SK-N-SH (cell line): ENCODE measurements around the gene SSB.

Source experiments
- GABPA ChIP-seq: IDR thresholded peaks from 2 replicates; pipeline ENCODE4 v1.4.0; 2012; ENCODE audit warnings: low read depth, mild to moderate bottlenecking
- POLR2AphosphoS5 ChIP-seq: IDR thresholded peaks from 2 replicates; pipeline ENCODE4 v1.6.1; 2012; ENCODE audit warnings: low read depth, low read length
- RAD21 ChIP-seq: IDR thresholded peaks from 2 replicates; pipeline ENCODE4 v1.6.1; 2012; ENCODE audit warnings: mild to moderate bottlenecking, low read length
- ZBTB33 ChIP-seq: IDR thresholded peaks from 2 replicates; pipeline ENCODE4 v1.4.0; 2012; ENCODE audit warnings: low read depth, borderline replicate concordance
- TF ChIP-seq, protein P1 (sequence below): IDR thresholded peaks from 2 replicates; pipeline ENCODE4 v1.4.0; 2012; ENCODE audit warnings: low read depth
- TF ChIP-seq, protein P2 (sequence below): fragments of 200-600 bp; sonication (generic); IDR thresholded peaks from 2 replicates; pipeline ENCODE4 v1.6.1; 2017; ENCODE audit warnings: antibody characterized with exemption, mild to moderate bottlenecking, moderate library complexity

DNA sequence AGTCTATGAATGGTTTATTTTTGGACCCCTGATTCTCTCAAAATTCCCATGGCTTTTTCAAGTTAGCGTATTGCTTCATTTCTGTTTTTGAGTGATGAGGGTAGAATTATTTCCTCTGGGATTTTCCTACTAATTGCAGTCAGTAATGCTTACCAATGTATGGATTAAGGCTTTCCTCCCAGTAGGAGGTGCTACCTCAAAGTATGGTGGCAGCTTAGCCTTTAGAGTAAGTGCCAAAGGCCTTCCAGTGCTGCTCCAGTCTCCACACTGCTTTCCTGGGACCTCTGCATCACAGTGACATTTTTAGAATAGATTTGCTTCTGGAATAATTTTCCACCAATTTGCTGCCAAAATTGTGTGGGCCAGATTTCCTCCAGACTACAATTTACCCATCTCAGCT, 16.2 kb upstream of the SSB start:
- TF ChIP-seq RAD21 (no peak), GABPA (no peak), POLR2AphosphoS5 (no peak), ZBTB33 (no peak)
- TF ChIP-seq, protein P1, sequence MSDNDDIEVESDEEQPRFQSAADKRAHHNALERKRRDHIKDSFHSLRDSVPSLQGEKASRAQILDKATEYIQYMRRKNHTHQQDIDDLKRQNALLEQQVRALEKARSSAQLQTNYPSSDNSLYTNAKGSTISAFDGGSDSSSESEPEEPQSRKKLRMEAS = no peak
- TF ChIP-seq, protein P2, sequence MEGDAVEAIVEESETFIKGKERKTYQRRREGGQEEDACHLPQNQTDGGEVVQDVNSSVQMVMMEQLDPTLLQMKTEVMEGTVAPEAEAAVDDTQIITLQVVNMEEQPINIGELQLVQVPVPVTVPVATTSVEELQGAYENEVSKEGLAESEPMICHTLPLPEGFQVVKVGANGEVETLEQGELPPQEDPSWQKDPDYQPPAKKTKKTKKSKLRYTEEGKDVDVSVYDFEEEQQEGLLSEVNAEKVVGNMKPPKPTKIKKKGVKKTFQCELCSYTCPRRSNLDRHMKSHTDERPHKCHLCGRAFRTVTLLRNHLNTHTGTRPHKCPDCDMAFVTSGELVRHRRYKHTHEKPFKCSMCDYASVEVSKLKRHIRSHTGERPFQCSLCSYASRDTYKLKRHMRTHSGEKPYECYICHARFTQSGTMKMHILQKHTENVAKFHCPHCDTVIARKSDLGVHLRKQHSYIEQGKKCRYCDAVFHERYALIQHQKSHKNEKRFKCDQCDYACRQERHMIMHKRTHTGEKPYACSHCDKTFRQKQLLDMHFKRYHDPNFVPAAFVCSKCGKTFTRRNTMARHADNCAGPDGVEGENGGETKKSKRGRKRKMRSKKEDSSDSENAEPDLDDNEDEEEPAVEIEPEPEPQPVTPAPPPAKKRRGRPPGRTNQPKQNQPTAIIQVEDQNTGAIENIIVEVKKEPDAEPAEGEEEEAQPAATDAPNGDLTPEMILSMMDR = no peak
